Fibroblast of mammary gland (primary cell): ENCODE measurements around the gene CNTN6.
A peak's percentile ranks its signal among the peaks of the same experiment; 100 is the strongest.

ENCODE experiments used
- DNase-seq: peaks from one replicate; pipeline ENCODE4 v3.0.0-alpha.2; 2010; ENCODE audit warnings: low read depth
- H3K4me3 ChIP-seq: 2 replicates; pipeline ENCODE4 v1.5.1; 2011; ENCODE audit warnings: low read depth, mild to moderate bottlenecking, low read length, moderate library complexity; ENCODE audit not compliant: control insufficient read depth
- TF ChIP-seq, protein P1 (sequence below): conservative IDR thresholded peaks from 2 replicates; pipeline ENCODE4 v1.5.1; 2011; ENCODE audit warnings: low read depth, low read length, inconsistent platforms; ENCODE audit not compliant: control insufficient read depth, insufficient read depth

CNTN6 gene

DNA sequence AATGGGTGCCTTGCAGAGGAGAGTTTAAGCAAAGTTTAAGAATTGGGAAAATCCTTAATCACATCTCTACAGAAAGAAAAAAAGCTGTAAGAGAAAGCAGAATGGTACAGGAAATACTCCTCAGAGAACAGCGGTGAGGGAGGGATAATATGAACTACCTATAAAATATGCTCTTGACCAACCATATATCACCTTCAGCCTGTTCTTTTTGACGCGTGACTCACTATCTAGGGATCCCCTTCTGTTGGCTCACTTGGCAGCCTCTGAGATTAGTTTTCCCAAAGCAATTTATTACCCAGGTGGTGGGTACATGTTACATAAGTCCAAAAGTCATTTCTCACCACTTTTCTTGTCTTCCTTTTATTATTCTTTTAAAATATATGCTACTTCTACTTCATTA lies 97.7 kb downstream of the CNTN6 start:
- peak; percentile 79 for DNase-seq
- TF ChIP-seq, protein P1, sequence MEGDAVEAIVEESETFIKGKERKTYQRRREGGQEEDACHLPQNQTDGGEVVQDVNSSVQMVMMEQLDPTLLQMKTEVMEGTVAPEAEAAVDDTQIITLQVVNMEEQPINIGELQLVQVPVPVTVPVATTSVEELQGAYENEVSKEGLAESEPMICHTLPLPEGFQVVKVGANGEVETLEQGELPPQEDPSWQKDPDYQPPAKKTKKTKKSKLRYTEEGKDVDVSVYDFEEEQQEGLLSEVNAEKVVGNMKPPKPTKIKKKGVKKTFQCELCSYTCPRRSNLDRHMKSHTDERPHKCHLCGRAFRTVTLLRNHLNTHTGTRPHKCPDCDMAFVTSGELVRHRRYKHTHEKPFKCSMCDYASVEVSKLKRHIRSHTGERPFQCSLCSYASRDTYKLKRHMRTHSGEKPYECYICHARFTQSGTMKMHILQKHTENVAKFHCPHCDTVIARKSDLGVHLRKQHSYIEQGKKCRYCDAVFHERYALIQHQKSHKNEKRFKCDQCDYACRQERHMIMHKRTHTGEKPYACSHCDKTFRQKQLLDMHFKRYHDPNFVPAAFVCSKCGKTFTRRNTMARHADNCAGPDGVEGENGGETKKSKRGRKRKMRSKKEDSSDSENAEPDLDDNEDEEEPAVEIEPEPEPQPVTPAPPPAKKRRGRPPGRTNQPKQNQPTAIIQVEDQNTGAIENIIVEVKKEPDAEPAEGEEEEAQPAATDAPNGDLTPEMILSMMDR: no peak
- no peak overlapping the region for H3K4me3 ChIP-seq

GRCh38 chr3:1191026-1191425 lies 98.2 kb downstream of the CNTN6 start:
- DNase-seq: peak; percentile 58
- H3K4me3 ChIP-seq: no peak overlapping the region
- TF ChIP-seq, protein P1: no peak

- TF ChIP-seq, protein P1: no peak
- H3K4me3 ChIP-seq: no peak overlapping the region
- DNase-seq: peak; percentile 96
Measured at GRCh38 chr3:1195947-1196346, 103.1 kb downstream of the CNTN6 start.

DNA sequence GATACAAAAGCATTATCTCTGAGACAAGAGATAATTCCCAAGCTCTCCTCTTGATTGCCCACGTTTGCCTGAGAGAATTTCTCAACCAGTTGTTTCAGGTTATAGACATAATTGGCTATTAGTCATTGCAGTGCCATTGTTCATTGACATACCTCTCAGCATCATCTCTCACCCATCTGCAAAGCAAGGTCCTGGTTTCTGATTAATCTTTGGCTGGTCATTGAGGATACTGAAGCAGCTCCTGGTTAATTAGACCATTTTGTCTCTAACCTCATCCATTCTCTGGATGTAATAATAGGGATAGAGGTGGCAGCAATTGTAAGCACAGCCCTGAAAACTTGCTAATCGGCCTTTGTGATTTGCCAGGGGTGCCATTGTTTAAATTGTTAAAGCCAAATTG lies 104.2 kb downstream of the CNTN6 start:
- H3K4me3 ChIP-seq: no peak overlapping the region
- TF ChIP-seq, protein P1: no peak
- no peak for DNase-seq

DNA sequence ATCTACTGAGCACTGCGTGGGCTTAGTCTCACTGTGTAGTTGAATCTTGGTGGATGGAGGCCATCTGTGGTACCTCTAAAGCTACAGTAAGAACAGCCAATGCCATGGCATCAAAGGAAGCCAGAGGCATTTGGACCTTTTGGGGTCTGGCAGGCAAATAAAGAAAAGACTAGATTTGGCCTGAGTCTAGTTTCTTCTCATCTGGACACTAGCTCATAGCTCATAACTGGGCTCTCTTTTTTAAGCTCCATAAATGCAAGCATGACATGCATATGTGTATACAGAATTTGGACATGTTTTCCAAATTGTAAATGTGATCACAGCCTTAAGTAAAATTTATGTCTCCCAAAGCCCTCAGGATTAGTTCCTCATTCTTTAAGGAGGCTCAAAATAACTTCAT lies 107.5 kb downstream of the CNTN6 start:
- no peak overlapping the region for H3K4me3 ChIP-seq
- TF ChIP-seq, protein P1: no peak
- DNase-seq: no peak

GRCh38 chr3:1207904-1208303 lies 115.1 kb downstream of the CNTN6 start:
- TF ChIP-seq, protein P1: no peak
- DNase-seq: peak; percentile 49
- no peak overlapping the region for H3K4me3 ChIP-seq

DNA sequence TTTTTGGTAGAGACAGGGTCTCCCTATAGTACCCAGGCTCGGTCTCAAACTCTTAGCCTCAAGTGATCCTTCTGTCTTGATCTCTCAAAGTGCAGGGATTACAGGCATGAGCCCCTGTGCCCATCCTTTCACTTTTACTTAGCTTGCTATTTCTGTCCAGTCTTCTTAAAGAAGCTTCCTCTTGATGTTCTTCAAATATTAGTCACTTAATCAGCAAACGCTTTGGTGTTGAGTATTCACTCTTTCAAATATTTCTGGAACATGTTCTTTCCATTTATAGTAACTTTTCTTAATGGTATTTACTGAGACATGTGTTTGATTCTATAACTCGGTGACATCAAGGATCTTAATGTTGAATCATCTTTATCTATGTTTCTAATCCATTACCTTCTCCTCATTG lies 122.1 kb downstream of the CNTN6 start:
- H3K4me3 ChIP-seq: no peak overlapping the region
- peak; percentile 74 for DNase-seq
- TF ChIP-seq, protein P1: no peak
